Midbrain (tissue), 1 donor: ENCODE data around the gene ACSL3.

Source experiments
- DNase-seq: peaks from one replicate; lab custom pipeline; 2025; lab: John Stamatoyannopoulos, UW

The ACSL3 gene

DNA sequence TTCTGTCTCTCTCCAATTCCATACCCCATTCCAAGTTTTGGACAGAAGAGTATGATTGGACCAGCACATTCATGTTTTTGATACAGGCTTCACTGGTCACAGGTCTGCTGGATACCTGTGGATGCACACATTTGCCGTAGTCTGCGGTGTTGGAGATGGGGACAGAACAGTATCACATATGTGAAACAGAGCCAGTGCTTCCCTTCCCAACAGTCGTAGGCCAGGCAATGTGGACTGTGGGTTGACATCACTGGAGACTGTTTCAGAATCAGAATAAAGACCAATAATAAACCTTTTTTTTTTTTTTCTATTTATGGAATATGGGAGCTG, 18.7 kb downstream of the ACSL3 start:
- no peak for DNase-seq

DNA sequence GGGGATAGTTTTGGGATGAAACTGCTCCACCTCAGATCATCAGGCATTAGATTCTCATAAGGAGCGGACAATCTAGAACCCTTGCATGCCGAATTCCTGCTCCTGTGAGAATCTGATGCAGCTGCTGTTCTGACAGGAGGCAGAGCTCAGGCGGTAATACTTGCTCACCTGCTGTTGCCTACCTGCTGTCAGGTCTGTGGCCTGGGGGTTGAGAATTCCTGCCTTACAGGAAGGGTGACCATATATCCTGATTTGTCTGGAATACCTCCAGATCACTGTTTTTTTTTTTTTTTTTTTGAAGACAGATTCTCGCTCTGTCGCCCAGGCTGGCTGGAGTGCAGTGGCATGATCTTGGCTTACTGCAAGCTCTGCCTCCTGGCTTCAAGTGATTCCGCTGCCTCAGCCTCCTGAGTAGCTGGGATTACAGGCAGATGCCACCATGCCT, 21.7 kb downstream of the ACSL3 start:
- DNase-seq, result no peak

DNA sequence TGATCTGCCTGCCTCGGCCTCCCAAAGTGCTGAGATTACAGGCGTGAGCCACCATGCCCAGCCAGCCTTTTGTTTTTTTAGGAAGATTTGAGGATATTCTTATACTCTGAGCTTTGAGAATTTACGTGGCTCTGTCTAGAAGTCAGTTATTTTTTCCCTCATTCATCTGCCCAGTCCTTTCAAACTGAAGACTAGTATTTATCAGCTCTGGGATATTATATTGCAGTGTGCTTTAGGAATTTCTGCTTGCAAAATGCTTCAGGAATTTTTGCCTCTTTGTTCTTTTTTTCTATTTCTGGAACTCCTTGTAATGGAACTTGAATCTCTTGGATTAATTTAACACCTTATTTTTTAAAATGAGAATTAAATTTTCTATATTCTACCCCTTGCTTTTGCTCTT, 22.6 kb downstream of the ACSL3 start:
- DNase-seq, result no peak

DNA sequence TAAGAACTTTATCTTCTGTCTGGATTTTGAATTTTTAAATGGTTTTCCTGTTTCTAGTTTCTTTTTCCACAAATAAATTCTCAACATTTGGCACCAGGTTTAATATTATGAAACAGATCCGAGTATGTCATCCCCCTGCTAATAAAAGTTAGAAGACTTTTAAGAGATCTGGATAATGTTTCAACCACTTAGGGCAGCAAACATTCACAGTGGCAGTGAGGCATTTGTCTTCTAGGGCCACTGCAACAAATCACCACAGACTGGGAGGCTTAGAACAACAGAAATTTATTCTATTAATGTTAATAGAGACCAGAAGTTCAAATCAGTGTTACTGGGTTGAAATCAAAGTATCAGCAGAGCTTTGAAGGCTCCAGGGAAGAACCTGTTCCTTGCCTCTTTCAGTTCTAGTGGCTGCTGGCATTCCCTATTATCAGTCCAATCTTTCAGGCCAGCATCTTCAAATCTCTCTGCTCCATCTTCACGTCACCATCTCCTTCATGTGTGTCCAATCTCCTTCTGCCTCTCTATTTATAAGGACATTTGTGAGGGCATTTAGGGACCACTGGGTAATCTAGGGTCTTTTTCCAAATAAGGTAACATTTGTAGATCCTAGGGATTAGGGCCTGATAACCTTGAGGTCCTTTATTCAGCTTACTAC, 23.4 kb downstream of the ACSL3 start:
- DNase-seq, result no peak

DNA sequence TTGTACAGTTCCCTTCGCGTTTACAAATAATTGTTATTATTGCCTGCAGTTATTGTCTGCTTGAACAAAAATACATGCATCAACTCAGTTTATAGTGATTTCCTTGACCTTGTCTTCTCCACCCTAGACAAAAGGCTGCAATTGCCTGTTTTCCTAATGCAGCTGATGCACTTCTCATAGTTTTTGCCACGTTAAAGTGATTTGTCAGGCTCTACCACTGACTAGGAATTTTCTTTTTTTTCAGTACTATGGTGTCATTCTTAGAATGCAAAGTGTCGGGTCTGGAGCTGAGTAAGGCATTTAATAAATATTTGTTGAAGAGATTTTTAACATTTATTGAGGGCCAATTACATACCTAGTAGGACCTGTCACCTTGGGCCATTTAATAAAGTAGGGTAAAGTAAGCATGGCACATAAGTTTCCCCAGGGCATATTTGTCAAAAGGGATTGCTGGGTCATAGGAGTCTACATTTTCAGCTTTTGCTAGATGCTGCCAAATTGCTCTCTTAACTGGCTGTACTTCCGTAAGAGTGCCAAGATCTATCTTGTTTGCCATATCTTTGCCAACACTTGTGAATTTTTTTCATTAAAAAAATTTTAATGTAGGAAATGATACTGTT, 24.1 kb downstream of the ACSL3 start:
- no peak for DNase-seq

DNA sequence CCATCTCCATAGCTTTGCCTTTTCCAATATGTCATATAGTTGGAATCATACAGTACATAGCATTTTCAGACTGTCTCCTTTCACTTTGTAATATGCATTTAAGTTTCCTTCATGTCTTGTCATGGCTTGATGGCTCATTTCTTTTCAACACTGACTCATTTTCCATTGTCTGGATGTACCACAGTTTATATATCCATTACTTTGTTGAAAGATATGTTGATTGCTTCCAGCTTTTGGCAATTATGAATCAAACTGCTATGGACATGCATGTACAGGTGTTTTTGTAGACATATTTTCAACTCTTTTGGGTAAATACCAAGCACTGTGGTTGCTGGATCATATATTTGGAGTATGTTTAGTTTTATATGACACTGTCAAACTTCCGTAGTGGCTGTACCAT, 26.3 kb downstream of the ACSL3 start:
- no peak for DNase-seq

DNA sequence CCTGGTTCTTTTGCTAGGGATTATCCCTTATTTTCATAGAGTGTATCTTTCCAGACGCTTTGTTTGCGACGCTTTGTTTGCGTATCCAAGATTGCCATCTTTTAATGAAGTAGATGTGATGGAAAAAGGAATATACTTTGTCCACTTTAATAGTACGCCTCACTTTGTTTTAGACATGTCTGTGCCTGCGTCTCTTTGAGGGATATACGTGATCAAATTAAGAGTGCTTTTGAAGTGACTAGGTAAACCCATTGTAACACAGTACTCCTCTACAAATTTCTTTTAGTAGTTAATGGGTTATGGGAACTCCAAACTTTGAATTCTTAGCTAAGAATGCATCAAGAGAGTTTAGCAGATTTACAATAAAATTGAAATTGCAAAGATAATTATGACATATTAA, 27.9 kb downstream of the ACSL3 start:
- DNase-seq, result no peak

DNA sequence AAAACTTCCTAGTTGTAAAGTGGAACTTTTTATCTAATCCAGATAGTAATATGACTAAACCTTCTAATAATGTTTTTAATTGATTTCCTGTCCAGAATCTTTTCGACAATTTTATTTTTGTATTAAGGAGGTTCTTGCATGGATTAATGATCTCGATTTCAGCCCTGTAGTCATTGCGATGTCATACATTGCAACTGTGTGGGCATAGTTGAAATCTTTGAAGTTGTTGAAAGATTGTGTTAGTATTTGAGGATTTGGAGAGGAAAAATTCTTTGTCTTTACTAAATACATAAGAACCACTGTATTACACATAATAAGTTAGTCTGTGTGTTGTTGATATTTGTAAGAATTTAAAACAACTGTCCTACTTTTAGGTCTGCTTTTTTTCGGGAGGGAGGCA, 31.1 kb downstream of the ACSL3 start:
- DNase-seq, result no peak

DNA sequence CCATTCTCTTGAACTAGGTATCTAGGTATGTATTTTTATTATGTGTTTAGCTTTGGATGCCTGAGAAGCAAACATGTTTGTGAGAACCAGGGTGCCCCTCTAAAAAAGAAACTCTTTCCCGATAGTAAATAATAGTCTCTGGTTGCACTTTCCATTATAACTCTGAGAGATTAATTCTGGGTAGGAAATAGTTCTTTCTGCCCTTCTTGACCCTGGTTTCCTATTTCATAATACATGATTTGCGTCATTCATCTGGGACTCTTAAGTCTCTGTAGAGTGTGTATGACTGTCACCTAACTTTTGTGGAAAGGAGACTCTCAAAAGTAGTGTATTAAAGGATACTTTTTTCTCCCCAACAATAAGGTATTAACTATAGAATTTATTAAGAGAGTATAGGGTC, 31.5 kb downstream of the ACSL3 start:
- no peak for DNase-seq

DNA sequence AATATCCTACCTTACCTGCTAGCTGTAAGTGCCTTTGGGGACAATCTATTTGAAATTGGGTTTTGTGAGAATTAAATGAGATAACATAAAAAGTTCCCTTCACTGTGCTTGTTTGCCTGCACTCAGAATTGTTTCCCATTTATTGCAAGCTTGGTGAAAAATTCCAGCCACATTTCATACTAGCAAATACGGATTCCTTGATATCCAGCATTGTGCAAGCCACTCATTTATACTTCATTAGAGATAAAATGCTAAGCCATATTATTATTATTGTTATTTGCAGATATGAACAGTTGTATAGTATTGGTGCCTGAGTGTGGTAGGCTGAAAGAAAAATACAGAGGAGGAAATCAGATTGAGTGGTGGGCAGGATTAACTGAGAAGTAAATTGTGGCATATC, 31.9 kb downstream of the ACSL3 start:
- no peak for DNase-seq

DNA sequence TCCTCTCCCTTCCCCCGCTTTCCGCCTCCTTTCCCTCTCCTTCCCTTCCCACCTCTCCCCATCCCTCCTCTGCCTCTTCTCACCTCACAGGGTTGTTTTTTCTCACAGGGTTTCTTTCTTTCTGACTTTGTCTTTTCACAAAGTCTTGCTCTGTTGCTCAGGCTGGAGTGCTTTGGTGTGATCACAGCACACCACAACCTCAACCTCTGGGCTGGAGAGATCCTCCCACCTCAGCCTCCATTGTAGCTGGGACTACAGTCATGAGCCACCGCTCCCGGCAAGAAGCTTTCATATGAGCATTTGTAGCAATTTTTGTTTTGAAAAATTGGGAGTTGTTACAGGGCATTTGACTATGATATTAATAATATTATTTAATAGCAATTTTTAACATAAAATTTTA, 32.9 kb downstream of the ACSL3 start:
- DNase-seq, result no peak

DNA sequence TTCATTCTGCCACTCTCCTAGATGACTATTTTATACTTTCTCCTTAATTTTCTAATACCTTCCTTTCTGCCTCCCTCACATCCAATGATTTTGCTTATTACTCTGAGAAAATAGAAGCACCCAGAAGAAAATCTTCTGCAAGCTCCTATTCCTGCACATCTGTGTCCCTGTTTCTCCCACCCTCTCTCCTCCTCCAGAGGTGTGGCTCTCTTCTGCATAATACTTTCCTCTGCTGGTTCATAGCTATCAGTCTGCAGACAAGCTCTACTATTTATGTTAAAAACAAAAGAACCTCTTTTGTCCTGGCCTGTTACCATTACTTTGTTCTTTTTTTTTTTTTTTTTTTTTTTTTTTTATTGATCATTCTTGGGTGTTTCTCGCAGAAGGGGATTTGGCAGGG, 34.3 kb downstream of the ACSL3 start:
- no peak for DNase-seq

DNA sequence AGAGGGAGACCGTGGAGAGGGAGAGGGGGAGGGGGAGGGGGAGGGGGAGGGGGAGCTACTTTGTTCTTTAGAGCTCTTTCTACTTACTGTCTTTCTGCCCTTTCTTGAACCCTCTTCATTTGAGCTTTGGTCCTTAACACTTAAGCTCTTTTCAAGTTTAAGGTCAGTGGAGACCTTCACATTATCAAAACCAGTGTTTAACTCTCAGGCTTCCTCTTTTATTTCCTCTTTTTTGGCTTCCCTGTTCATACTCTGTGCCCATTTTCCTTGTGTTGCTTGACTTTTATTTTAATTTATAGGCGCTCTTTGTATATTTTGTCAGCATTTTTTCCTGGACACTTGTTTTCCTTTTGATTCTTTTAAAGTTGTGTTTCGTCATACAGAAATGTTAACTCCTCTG, 37.1 kb downstream of the ACSL3 start:
- DNase-seq, result no peak

DNA sequence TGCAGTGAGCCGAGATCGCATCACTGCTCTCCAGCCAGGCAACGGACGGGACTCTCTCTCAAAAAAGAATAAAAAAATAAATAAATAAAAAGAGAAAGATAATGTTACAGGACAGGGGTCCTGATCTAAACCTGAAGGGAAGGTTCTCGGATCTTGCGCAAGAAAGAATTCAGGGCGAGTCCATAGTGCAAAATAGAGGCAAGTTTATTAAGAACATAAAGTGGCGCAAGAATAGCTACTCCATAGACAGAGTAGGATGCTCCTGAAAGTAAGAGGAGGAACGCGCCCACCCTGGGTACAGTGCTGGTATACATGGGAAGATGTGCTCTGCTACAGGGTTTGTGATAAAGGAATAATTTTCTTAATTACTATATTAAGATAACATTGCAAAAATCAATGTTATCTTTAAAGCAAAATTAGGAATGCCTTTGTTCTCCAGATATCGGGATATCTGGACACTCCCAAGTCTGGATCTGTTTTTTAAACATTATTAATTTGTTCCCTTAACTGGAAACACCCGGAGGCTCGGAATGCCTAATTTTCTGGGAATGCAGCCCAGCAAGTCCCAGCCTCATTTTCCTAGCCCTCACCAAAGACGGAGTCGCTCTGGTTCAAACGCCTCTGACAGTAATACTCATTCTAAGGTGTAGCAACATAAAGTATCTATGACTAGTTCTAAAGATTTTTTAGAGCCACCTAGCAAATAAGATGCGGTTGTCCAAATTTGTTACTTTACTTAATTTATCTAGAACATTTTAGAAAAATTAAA, 38.8 kb downstream of the ACSL3 start:
- DNase-seq, result no peak

DNA sequence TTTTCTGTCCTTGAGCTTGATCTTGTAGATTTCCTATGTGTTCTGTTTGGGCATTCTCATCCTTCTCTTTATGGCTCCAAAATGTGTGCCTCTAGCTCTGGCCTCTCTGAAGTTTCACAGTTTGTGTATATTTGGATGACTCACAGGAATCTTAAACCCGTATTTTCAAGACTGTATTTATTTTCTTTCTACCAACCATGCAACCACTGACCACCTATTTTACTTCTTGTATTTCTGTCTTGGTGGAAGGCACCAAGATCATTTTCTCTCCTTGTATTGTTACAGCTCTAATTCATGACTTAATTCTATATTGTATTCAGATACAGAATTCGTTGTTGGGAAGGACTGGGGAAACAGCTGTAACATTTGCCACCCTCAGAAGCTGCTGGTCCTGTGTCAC, 39.5 kb downstream of the ACSL3 start:
- no peak for DNase-seq

DNA sequence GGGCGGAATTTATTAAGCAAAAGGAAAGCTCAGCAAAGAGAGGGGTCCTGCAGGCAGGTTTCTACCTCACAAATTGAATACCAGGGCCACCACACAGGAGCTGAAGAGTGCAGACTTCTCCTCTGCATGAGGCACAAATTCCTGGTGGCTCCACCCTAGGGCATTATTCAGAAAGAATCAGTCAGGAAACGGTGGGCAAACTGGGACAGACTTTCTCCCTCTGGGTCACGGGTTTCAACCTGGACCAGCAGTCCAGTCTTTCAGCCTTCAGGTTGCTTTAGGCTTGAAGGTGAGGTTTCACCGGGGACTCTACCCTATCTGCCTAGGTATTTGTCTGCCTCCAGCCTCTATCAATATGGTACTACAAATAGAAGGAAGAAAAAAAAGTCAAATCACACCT, 41.8 kb downstream of the ACSL3 start:
- DNase-seq, result no peak

DNA sequence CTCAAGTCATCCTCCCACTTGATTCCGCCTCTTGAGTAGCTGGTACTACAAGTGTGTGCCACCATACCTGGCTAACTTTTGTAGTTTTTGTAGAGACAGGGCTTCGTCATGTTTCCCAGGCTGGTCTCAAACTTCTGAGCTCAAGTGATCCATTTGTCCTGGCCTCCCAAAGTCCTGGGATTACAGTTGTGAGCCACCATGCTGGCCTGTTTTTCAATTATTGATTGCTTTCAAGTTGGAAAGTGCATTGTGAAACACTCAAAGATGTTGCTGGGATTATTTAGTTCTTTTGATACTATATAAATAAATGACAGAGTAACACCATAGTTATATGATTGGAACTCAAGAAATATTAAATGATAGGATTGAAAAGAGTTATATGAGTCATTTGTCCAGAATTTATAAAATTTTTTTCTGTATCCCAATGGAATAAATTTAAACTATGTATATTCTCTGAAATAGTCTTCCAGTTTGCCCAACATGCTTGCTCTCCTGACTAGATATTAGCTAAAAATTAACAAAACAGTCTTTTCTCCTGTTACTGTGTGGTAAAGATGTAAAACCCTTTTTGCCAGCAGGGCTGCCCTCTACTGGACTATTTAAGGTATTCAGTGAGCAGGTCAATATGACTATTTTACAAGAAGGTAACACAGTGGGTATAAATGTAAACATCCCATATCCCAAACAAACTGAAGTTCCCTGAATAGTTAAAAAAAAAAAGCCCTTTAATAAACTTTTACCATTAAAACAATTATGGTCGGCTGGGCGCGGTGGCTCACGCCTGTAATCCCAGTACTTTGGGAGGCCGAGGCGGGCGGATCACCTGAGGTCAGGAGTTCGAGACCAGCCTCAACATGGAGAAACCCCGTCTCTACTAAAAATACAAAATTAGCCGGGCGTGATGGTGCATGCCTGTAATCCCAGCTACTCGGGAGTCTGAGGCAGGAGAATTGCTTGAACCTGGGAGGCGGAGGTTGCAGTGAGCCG, 42.7 kb downstream of the ACSL3 start:
- DNase-seq, result peak; percentile 32

DNA sequence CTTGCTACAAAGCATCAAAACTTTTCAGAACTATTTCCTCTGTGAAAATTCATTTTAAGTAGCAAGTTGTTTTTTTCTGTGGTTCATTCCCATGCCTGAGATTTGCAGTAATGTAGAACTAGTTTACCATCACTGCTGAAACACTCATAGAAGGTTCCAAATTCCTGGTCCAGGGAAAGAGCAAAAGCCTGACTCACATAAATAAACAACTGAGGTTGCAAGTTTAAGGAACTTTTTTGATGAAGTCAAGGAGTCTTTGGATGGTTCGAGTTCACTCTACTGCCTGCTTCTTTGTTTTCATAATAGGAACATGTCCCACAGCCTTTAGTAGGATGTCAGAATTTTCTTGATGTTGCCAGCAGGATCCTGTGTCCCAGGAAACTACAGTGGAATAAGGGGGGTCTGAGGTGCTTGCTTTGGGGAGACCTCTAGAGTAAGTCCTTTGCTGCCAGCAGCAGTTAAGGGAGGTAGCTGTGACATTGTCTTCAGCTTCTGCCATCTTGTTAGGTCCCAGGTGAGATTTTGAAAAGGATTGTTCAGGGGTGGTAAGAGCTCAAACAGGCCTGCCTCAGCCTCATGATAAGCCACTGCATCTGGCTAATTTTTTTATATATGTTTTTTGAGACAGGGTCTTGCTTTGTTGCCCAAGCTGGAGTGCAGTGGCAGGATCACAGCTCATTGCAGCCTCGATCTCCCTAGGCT, 43.9 kb downstream of the ACSL3 start:
- no peak for DNase-seq

DNA sequence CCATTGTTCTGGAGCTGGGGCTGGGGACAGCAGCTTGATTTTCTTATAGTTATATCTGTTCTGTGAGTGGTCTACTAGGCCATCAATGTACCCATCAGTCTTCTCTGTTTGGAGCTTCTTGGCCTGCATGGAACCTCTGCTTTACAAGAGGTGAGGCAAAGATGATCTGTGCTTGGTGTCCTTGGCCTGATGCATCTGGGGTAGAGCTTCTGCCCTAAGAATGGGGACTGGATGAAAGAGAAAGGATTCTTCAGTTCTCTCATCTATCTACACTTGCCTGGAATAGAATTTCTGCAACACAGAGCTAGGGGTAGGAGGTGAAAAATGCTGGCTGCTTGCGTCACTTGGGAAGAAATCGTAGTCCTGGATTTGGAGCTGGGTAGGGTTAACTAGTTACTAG, 46.2 kb downstream of the ACSL3 start:
- no peak for DNase-seq

DNA sequence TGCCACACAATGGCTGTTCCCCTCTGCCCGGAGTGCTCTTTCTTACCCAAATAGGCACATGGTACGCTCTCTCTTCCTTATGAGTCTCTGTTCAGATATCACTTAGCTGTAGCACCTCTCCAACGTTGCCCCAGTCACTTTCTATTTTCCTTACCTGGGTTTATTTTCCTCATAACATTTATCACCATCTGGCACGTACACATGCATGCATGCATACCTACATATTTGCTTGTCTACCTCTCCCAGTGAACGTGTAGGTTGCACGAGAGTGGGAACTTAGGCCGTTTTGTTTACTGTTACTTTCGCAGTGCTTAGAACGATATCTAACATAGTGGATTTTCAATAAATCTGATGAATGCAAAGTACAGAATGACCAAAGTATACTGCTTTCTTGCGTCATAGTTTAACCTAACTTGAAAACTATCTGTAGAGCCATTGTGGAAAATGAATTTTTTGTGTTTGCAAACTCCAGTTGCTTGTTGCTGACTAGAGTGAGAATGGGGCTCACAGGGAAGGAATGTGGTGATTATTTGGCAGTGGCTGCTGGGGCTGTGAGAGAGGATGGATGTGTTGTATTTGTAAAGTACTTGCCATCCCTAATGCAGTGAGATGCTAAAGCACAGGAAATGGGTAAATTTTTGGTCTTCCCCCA, 47.1 kb downstream of the ACSL3 start:
- no peak for DNase-seq

DNA sequence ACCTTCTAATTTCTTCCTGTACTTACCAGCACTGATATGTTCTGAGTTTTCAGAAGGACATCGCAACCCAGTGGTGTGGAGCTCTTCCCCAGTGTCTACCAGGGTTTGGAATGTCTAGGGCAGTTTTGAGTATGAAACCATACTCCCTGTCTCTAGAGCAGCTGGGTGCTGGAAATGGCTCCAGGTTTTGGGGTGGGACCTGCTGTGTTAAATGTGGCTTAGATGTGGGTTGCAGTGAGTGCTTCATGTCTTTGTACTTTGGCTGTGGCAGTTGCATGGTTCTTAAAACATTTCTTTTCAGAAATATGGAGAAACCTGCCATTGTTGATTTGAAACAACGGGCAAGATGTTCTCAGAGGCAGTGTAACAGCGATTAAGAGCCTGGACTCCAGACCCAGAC, 48.5 kb downstream of the ACSL3 start:
- no peak for DNase-seq
